DND-41 (cell line): ENCODE measurements around the gene RGS17.

ENCODE experiments used
- CTCF ChIP-seq: IDR thresholded peaks from 2 replicates; pipeline ENCODE4 v1.5.1; 2012; ENCODE audit warnings: borderline replicate concordance, low read length, moderate library complexity, mild to moderate bottlenecking; ENCODE audit not compliant: poor library complexity, severe bottlenecking; ENCODE audit errors: extremely low read depth
- EZH2 ChIP-seq: IDR thresholded peaks from 3 replicates; pipeline ENCODE4 v1.6.1; 2012; ENCODE audit warnings: borderline replicate concordance, low read depth, mild to moderate bottlenecking, moderate library complexity, low read length, inconsistent platforms; ENCODE audit not compliant: severe bottlenecking

GRCh38 chr6:153051801-153052200, 79.3 kb downstream of the RGS17 start:
- no peak for TF ChIP-seq CTCF
- TF ChIP-seq EZH2: no peak
